ENCODE results near the gene FOXL2.
"Not testable (repeated sequence)": the region's sequence is repeated elsewhere in the genome, so short reads cannot be mapped to it uniquely, and the experiment has no call there.

Gene FOXL2

DNA sequence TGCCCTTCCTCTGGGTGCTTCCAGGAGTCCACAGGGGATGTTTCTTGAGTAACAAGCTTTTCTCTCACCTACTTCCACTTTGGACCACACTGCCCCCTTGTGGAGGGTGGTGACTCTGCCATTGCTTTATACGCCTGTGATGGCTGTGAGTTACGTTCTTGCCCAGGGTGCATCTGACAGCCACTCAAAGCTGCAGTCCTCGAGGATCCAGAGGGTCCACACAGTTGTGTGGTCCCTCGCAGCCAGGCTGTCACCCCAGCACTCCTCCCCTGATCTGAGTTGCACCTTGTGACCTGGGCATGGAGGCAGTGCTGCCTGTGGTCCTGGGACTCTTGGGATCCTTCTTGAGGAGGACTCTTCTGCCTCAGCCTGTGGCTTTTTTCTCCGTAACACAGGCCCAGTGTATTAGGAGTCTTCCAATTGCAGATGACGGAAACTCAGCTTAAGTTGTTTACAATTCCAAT lies 23.4 kb downstream of the FOXL2 start:
- peak; percentile 85 for DNase-seq (ENCODE audit: low spot score)
- TF ChIP-seq, protein P1, sequence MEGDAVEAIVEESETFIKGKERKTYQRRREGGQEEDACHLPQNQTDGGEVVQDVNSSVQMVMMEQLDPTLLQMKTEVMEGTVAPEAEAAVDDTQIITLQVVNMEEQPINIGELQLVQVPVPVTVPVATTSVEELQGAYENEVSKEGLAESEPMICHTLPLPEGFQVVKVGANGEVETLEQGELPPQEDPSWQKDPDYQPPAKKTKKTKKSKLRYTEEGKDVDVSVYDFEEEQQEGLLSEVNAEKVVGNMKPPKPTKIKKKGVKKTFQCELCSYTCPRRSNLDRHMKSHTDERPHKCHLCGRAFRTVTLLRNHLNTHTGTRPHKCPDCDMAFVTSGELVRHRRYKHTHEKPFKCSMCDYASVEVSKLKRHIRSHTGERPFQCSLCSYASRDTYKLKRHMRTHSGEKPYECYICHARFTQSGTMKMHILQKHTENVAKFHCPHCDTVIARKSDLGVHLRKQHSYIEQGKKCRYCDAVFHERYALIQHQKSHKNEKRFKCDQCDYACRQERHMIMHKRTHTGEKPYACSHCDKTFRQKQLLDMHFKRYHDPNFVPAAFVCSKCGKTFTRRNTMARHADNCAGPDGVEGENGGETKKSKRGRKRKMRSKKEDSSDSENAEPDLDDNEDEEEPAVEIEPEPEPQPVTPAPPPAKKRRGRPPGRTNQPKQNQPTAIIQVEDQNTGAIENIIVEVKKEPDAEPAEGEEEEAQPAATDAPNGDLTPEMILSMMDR (IDR thresholded peaks at IDR 0.05; ENCODE audit: extremely low read depth, insufficient read depth, missing control alignments): peak; percentile 89
- in situ Hi-C loops (cut with MboI; ENCODE audit: low pct_unique_long_range_greater_than_20kb, low sequenced_read_pairs, unreplicated experiment): loop anchor here (25.0 kb wide), 1 partner anchor 861 kb away; no protein-coding TSS in a partner anchor

DNA sequence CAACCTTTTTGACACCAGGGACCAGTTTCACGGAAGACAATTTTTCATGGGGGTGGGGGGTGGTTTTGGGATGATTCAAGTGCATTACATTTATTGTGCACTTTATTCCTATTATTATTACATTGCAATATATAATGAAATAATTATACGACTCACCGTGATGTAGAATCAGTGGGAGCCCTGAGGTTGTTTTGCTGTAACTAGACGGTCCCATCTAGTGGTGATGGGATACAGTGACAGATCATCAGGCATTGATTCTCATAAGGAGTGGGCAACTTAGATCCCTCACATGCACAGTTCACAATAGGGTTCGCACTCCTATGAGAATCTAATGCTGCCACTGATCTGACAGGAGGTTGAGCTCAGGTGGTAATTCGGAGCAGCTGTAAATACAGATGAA lies 24.5 kb downstream of the FOXL2 start:
- DNase-seq (ENCODE audit: low spot score): not testable (repeated sequence)
- in situ Hi-C loops (cut with MboI; ENCODE audit: low pct_unique_long_range_greater_than_20kb, low sequenced_read_pairs, unreplicated experiment): loop anchor here (25.0 kb wide), 1 partner anchor 860 kb away; no protein-coding TSS in a partner anchor

DNA sequence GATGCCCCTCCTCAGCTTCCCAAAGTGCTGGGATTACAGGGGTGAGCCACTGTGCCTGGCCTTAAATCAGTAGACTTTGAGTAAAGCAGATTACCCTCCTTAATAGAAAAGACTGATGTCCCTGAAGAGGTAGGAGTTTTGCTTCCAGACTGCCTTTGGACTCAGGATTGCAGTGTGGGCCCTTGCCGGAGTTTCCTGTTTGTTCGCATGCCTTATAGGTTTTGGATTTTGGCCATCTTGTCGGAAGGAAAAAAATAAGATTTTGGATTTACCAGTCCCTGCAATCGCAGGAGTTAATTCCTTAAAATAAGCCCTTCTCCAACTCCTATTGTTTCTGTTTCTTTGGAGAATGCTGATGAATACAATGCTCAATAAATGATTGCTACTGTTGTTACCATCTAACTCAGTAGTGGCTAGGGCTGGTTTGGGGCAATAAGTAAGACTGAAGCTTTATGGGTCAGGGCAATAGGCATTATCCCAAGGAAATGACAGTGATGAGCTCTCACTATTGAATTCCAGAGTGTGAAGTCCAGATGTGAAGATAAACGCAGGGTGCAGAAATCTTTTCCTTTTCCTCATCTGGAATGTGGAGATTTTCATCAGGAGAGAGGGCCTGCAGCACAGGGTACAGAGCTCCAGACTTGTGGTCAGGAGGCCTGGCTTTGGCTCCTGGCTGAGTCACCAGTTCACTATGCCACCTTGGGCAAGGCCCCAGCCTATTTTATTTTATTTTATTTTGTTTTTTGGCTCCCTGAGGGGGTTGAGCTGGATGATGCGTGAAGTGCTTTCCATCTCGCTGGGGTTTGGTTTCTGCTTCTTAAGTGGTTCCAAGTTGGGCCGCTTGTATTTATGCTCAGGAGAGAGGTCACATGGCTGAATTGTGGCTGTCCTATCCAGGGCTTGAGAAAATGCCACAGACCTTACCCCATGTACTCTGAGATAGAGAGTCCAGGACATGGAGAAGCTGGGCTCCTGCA lies 25.3 kb downstream of the FOXL2 start:
- no peak for DNase-seq (ENCODE audit: low spot score)
- TF ChIP-seq, protein P1 (IDR thresholded peaks at IDR 0.05; ENCODE audit: extremely low read depth, insufficient read depth, missing control alignments): no peak
- in situ Hi-C loops (cut with MboI; ENCODE audit: low pct_unique_long_range_greater_than_20kb, low sequenced_read_pairs, unreplicated experiment): loop anchor here (25.0 kb wide), 1 partner anchor 859 kb away; no protein-coding TSS in a partner anchor

DNA sequence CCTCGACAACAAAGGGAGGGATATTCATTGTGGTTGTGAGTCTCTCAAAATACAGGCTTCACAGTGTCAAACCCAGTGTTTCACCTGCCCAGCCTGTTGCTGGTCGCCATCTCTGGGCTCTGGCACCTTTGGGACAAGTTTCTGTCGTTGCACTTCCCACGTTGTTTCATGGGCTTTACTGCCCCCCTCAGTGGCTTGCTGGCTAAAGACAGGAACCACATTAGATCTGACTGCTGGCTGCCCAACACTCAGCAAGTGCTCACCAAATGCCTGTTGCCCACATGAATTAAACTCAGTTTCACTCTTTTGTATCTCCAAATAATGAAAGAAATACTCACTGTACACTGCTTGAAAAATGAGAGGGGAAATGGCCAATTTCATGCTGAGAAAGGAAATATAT lies 27.6 kb downstream of the FOXL2 start:
- no peak for DNase-seq (ENCODE audit: low spot score)
- in situ Hi-C loops (cut with MboI; ENCODE audit: low pct_unique_long_range_greater_than_20kb, low sequenced_read_pairs, unreplicated experiment): loop anchor here (10.0 to 25.0 kb wide), 2 partner anchors 325 to 857 kb away; partner anchors contain the start of gene CEP70

DNA sequence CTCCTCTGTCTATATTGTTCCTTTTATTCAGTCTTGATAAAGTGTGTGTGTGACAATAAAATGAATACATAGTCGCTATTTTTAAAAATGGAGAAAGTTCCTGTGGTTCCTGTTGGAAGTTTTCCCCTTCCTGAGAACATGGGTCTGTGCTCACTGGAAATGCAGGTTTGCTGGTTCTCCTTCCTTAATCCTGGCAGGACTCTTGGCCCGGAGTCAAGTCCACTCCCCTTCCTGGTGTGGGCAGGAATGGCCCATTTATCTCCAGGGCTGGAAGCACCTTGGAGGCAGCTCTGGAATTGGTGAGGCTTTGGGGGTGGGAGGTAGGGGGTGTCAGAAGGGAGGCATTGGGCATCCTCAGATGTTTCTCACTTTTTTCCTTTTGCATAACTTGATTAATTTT lies 30.1 kb downstream of the FOXL2 start:
- DNase-seq (ENCODE audit: low spot score): no peak
- in situ Hi-C loops (cut with MboI; ENCODE audit: low pct_unique_long_range_greater_than_20kb, low sequenced_read_pairs, unreplicated experiment): loop anchor here (10.0 to 25.0 kb wide), 2 partner anchors 322 to 855 kb away; partner anchors contain the start of gene CEP70
- TF ChIP-seq, protein P1 (IDR thresholded peaks at IDR 0.05; ENCODE audit: extremely low read depth, insufficient read depth, missing control alignments): no peak

More for the DNA sequence above, 27.6 kb downstream of the FOXL2 start:
- TF ChIP-seq, protein P1 (IDR thresholded peaks at IDR 0.05; ENCODE audit: extremely low read depth, insufficient read depth, missing control alignments): no peak

DNA sequence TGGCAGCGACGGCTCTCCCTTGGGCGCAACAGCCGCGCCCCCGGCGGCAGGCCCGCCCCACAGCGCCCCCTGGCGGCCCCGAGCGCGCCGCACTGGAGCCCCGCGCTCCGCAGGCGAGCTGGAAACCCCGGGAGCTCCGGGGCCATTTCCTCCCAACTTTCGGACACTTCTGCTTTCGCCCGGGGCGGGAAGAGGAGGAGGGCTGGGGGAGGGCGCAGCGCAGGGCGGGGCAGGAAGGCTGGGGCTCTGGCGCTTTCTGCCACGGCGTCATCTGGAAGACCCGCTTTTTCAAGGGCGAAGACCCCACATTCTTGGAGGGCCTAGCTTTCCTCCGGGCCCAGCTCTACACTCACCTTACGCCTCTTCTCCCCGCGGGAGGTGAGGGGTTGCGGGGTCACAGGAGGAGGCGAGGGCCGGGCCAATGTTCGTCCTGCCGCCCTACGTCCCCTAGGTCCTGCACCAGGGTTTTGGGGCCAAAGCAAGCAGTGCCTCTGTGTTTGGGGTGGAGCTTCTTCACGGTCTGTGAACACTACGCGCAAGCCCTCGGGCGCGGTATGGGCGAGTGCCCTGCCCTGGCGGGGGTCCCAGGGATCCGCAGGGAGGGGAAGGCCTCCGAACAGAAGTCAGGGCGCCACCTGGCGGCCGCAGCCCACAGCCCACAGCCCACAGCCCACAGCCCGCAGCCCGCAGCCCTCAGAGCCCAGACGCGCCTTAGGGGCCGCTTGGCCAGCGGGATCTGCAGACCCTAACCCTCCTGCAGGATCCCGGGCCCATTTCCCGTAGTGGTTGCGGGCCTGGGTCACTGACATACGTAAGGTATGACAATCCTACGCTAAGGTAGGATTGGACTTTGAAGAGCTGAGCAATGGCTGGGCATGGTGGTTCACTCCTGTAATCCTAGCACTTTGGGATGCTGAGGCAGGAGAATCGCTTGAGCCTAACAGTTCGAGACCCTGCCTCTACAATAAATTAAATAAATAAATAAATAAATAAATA lies 31.1 kb downstream of the FOXL2 start:
- peak; percentile 92 for DNase-seq (ENCODE audit: low spot score)
- TF ChIP-seq, protein P1 (IDR thresholded peaks at IDR 0.05; ENCODE audit: extremely low read depth, insufficient read depth, missing control alignments): peak; percentile 95
- in situ Hi-C loops (cut with MboI; ENCODE audit: low pct_unique_long_range_greater_than_20kb, low sequenced_read_pairs, unreplicated experiment): loop anchor here (10.0 to 25.0 kb wide), 2 partner anchors 321 to 854 kb away; partner anchors contain the start of gene CEP70
